GM19193 (cell line): Measurements from ENCODE around the gene TMEM8B.

ENCODE experiments used
- POLR2A ChIP-seq: IDR thresholded peaks from 4 replicates; pipeline ENCODE4 v1.6.1; 2011; ENCODE audit not compliant: insufficient read depth, insufficient read length; ENCODE audit errors: extremely low read depth

The TMEM8B gene

GRCh38 chr9:35798658-35799374, 30.2 kb upstream of the TMEM8B start:
- no peak for TF ChIP-seq POLR2A

GRCh38 chr9:35800530-35800929, 28.5 kb upstream of the TMEM8B start:
- TF ChIP-seq POLR2A, result no peak

DNA sequence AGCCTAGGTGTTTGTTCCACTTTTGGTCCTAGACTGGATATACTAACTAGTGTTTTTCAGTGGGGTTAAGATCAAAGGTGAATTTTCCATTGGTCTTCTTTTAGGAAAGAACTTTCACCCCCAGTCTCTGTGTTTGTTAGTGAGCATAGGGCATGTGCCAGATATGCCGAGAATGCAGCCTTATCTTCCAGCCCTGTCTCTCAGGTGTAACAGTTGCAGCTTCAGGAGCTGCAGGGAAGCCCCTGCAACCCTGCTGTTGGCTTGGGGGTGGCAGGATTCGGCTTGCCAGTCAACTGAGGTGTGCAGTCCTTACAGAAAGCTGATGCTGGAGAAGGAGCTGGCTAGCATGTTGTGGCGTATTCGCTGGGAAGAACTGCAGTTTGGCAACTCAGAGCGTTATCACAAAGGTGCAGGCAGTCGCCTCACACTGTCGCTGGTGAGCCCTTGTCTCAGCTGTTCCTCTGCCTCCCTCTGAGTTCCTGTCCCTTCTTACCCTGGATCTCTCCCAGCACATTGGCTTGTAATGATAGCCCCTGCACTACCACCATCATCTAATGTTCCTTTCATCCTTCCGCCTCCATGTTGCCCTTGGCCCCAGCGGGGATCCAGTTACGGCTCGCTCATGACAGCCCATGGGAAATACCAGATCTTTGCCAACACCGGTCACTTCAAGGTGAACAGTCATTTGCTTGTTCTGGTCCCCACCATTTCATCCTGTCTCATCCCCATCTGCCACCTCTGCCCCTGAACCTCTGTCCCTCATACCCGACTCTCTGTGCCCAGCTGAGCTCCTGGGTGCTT, 27.5 kb upstream of the TMEM8B start:
- TF ChIP-seq POLR2A, result no peak

- no peak for TF ChIP-seq POLR2A
Measured at GRCh38 chr9:35806101-35806500, 22.9 kb upstream of the TMEM8B start.

DNA sequence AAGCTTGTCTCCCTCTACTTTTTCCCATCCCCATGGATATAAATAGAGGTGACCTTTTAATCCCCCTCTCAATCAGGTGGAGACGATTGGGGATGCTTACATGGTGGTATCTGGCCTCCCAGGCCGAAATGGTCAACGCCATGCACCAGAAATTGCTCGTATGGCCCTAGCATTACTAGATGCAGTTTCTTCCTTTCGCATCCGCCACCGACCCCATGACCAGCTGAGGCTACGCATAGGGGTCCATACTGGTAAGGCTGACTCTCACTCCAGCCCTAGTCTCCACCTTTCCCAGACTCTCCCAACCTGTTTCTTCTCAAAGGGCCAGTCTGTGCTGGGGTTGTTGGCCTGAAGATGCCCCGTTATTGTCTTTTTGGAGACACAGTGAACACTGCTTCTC, 20.6 kb upstream of the TMEM8B start:
- TF ChIP-seq POLR2A, result no peak

DNA sequence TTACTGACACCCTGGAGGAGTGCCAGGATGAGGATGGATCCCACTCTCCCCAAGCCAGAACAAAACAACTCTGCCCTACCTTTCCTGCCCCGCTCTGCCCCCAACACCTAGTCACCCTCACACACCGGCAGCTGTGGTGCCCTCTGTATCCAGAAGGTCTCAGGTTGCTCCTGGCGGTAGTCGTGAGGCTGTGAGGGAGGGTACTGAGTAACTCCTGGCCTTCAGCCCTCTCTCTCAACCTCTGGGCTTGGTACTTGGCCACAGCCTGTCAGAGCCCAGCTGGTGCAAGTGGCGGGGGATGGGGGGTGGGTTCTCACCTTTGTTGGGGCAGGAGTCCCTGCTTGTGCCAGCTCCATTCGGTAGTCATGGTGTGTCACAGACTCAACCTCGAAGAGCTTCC, 18.9 kb upstream of the TMEM8B start:
- no peak for TF ChIP-seq POLR2A

GRCh38 chr9:35811381-35812024, 17.5 kb upstream of the TMEM8B start:
- TF ChIP-seq POLR2A, result no peak

DNA sequence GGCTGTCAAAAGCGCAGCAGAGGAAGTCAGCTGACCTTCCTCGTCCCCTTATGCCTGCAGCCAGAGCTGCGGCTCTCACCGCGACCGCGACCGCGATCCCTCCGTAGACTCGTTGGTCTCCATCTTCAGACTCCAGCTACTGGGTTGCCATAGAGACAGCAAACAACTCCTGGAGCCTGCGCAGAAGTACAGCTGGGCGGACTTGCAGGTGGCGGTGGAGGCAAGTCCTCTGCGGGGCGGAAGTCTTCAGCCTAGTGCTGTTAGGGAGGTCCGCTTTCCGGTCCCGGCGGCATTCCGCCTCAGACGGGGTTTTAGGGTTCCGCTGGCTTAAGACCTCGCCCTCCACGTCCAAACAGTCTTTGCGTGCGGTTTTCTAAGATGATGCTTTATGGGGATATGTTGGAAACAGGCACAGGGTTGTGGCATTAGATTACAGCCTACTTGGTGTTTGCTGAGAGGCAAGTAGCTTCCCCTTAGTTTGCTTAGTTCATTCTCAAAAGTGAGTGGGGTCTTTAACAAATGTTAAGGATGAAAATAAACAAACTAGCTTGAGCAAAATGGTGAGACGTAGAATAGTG, 16.9 kb upstream of the TMEM8B start, which contains the start of gene SPAG8:
SPAG8 (minus strand) TSS at position 238 of the 578 bp plus-strand sequence; CDS start at position 123, 115 bp downstream.
- TF ChIP-seq POLR2A, result peak; percentile 61

DNA sequence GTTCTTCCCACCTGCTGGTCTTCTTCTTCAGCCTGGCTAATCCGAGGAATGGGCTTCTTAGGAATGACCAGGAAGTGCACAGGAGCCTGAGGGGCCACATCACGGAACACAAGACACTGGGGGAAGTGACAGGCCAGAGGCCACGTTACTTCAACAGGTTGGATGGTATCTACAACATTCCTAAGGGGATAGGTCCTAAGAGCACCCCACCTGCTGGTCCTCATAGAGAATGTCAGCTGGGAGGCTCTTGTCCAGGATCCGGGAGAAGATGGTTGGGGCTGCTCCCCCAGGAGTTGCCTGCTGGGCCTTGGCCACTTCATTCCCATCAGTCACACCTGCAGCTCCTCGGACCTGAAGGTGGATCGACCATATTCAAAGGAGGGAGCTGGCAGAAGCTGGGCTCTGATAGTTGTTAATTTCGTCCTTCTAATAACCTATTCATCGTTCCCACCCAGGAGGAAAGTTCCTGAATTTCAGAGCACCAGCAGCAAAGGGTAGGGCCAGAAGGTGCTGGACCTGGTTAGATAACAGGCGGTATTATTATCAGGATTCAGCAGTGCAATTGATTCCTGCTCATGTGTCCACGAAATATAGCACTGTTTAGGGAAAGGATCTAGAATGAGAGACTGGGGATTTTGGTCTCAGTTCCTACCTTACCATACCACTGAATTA, 15.5 kb upstream of the TMEM8B start:
- TF ChIP-seq POLR2A, result no peak

GRCh38 chr9:35814106-35814840, 14.8 kb upstream of the TMEM8B start:
- no peak for TF ChIP-seq POLR2A

GRCh38 chr9:35814841-35815543, 14.0 kb upstream of the TMEM8B start, which contains the start of gene HINT2:
Gene HINT2 (minus strand): TSS chr9:35815042. CDS start chr9:35814979, 63 bp downstream.
- peak; percentile 95 for TF ChIP-seq POLR2A

GRCh38 chr9:35816708-35817107, 12.3 kb upstream of the TMEM8B start:
- no peak for TF ChIP-seq POLR2A

DNA sequence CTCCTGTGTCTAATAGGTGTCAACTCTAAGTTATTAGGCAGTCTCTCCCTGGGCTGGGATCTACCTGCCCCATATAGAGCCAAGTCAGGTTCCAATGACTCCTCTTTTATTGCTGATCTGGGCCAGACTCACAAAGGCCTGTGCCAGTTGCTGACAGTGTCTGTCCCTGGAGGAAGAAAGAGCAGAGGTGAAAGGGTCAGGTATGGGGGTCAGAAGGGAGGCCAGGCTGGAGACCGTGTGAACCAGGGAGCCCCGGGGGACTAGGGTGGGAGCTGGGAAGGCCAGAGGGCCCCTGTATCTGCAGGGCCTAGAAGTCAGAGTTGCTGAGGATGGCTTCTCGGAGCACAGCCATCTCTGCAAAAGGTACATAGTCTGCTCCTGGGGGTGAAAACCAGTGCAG, 10.7 kb upstream of the TMEM8B start:
- TF ChIP-seq POLR2A, result no peak
